ENCODE data around the gene SMPD3.

DNA sequence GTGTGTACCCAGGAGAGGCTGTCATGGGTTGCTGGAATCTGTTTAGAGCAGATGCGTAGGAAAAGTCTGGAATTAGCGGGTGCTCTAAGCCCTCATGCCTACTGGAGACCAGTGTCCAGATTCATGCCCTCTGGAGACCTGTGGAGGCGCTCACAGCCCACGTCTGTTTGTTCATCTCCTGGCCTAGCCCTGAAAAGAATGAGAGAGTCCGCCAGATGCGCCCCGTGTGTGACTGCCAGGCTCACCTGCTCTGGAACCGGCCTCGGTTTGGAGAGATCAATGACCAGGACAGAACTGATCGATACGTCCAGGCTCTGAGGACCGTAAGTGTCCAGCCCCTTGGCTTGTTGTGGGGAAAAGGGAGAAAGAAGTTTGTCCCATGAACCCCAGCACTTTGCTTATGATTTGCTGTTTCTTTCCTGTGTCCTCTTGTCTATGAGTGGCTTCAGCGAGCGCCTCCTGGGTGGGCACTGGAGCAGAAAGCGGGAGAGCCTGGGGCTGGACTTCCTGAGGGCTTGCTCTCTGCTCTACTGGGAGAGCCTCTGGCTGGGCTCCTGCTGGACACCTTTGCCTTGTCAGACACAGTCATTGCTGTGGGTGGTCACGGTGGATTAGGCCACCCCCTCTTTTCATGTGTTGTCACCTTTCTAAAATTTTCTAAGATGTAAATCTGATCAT, 102.2 kb downstream of the SMPD3 start:
- TF ChIP-seq, protein P1, sequence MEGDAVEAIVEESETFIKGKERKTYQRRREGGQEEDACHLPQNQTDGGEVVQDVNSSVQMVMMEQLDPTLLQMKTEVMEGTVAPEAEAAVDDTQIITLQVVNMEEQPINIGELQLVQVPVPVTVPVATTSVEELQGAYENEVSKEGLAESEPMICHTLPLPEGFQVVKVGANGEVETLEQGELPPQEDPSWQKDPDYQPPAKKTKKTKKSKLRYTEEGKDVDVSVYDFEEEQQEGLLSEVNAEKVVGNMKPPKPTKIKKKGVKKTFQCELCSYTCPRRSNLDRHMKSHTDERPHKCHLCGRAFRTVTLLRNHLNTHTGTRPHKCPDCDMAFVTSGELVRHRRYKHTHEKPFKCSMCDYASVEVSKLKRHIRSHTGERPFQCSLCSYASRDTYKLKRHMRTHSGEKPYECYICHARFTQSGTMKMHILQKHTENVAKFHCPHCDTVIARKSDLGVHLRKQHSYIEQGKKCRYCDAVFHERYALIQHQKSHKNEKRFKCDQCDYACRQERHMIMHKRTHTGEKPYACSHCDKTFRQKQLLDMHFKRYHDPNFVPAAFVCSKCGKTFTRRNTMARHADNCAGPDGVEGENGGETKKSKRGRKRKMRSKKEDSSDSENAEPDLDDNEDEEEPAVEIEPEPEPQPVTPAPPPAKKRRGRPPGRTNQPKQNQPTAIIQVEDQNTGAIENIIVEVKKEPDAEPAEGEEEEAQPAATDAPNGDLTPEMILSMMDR (conservative IDR thresholded peaks at IDR 0.05; ENCODE audit: low read depth, low read length): no peak
- TF ChIP-seq EZH2 (IDR thresholded peaks at IDR 0.05; ENCODE audit: borderline replicate concordance, low read depth, low read length, poor library complexity, severe bottlenecking): no peak
